Measurements from ENCODE around the gene GGA2. TPM values are rescaled to one million over a fixed set of nuclear protein-coding genes. Genes with fewer than 3 reads are reported as not detected.

GGA2 gene, protein sequence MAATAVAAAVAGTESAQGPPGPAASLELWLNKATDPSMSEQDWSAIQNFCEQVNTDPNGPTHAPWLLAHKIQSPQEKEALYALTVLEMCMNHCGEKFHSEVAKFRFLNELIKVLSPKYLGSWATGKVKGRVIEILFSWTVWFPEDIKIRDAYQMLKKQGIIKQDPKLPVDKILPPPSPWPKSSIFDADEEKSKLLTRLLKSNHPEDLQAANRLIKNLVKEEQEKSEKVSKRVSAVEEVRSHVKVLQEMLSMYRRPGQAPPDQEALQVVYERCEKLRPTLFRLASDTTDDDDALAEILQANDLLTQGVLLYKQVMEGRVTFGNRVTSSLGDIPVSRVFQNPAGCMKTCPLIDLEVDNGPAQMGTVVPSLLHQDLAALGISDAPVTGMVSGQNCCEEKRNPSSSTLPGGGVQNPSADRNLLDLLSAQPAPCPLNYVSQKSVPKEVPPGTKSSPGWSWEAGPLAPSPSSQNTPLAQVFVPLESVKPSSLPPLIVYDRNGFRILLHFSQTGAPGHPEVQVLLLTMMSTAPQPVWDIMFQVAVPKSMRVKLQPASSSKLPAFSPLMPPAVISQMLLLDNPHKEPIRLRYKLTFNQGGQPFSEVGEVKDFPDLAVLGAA
- 10 to 100 TPM; 37.9 to 62.6 (median 47.6) TPM for total RNA-seq
- long read RNA-seq, donor 1, full-length matches to known transcripts: 28 of 44 reads
- long read RNA-seq, donor 1, partial matches to known transcripts: 7 of 44 reads
- long read RNA-seq, donor 1, other reads (novel, unspliced or antisense): 9 of 44 reads
- long read RNA-seq, donor 2, full-length matches to known transcripts: 1 of 2 reads
- long read RNA-seq, donor 2, partial matches to known transcripts: 1 of 2 reads
- long read RNA-seq, donor 2, other reads (novel, unspliced or antisense): 0 of 2 reads

DNA sequence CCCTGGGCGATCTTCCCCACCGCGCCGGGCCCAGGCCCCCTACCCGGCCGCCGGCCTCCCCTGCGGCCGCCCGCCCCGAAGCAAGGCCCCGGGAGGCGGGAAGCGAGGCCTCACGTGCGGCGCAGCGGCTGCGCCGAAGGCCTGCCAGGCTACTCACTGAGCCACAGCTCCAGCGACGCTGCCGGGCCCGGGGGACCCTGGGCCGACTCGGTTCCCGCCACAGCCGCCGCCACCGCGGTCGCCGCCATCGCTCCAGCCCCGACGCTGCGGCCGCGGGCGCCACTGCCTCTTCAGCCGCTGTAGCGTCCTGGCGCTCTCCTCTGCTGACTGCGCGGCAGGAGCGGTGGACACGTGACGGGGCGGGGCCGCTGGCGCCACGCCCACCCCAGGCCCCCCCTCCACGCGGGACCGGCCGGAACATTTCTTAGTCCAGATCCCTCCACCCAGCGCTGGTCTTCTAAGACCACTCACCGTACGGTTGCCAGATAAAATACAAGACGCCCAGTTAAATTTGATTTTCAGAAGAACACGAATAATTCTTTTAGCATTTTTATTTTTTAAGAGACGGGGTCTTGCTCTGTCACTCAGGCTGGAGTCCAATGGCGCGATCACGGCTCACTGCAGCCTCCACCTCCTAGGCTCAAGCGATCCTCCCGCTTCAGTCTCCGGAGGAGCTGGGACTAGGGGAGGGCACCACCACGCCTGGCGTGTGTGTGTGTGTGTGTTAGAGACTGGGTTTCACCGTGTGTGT lies at the start of gene GGA2:
Gene GGA2 (minus strand): TSS at position 331 of the 751 bp plus-strand sequence. CDS start 83 bp downstream, at position 248.
- intact Hi-C loops (cut with DNase I, micrococcal nuclease): no loop called here
- Histone ChIP-seq H3K9me3 (no peaks in the 10 kb centered on the region), H3K36me3 (ENCODE audit: low read depth) (no peaks in the 10 kb centered on the region), H3K4me1 (ENCODE audit: low read depth) (peaks cover 13% of the 10 kb centered on the region), H3K4me3 (peak within 1 kb of the TSS; percentile 81)
- ATAC-seq (peak; percentile 96), DNase-seq (peak; percentile 86 to 89 (median 88))
- TF ChIP-seq, protein P1, sequence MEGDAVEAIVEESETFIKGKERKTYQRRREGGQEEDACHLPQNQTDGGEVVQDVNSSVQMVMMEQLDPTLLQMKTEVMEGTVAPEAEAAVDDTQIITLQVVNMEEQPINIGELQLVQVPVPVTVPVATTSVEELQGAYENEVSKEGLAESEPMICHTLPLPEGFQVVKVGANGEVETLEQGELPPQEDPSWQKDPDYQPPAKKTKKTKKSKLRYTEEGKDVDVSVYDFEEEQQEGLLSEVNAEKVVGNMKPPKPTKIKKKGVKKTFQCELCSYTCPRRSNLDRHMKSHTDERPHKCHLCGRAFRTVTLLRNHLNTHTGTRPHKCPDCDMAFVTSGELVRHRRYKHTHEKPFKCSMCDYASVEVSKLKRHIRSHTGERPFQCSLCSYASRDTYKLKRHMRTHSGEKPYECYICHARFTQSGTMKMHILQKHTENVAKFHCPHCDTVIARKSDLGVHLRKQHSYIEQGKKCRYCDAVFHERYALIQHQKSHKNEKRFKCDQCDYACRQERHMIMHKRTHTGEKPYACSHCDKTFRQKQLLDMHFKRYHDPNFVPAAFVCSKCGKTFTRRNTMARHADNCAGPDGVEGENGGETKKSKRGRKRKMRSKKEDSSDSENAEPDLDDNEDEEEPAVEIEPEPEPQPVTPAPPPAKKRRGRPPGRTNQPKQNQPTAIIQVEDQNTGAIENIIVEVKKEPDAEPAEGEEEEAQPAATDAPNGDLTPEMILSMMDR (IDR thresholded peaks at IDR 0.05): no peak

DNA sequence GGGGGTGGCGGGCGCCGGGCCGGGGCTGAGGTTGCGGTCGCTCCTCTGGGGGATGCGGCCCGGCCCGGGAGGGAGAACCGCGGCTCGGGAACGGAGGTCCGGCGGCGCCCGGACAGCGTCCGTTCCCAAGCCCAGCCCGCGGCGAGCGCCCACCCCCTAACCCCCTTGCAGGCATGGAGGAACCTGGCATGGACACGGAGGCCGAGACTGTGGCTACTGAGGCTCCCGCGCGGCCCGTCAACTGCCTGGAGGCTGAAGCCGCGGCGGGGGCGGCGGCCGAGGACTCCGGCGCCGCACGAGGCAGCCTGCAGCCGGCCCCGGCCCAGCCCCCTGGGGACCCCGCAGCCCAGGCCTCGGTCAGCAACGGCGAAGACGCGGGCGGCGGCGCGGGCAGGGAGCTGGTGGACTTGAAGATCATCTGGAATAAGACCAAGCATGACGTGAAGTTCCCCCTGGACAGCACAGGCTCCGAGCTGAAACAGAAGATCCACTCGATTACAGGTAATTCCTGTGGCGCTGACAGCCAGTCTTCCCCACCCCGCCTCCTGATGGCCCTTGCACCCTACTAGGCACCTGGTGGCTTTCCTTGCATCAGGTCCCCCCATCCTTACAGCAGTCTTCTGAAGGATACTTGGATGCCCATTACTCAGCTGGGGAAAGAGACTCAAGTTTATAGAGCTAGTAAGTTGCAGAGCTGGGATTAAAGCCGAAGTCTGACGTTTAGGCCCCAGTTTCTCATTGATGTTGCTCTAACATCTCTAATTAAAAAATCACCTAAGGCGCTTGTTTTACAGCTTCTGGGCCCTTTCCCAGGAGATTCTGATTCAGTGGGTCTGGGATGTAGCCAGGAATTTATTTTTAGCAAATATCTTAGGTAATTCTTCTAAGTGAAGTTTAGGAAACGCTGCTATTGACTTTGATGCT lies 47.7 kb upstream of the GGA2 start:
- H3K4me3 ChIP-seq: peak overlapping the region; percentile 98
- DNase-seq (peak in 1 of 3 donors; percentile 32), ATAC-seq (peak; percentile 15)
- no peaks in the 10 kb centered on the region for H3K9me3 ChIP-seq
- peaks cover 9% of the 10 kb centered on the region for H3K4me1 ChIP-seq (ENCODE audit: low read depth)
- H3K36me3 ChIP-seq (ENCODE audit: low read depth): peaks cover 4% of the 10 kb centered on the region
- TF ChIP-seq, protein P1 (IDR thresholded peaks at IDR 0.05): no peak
- intact Hi-C loops (cut with DNase I, micrococcal nuclease): no loop called here

DNA sequence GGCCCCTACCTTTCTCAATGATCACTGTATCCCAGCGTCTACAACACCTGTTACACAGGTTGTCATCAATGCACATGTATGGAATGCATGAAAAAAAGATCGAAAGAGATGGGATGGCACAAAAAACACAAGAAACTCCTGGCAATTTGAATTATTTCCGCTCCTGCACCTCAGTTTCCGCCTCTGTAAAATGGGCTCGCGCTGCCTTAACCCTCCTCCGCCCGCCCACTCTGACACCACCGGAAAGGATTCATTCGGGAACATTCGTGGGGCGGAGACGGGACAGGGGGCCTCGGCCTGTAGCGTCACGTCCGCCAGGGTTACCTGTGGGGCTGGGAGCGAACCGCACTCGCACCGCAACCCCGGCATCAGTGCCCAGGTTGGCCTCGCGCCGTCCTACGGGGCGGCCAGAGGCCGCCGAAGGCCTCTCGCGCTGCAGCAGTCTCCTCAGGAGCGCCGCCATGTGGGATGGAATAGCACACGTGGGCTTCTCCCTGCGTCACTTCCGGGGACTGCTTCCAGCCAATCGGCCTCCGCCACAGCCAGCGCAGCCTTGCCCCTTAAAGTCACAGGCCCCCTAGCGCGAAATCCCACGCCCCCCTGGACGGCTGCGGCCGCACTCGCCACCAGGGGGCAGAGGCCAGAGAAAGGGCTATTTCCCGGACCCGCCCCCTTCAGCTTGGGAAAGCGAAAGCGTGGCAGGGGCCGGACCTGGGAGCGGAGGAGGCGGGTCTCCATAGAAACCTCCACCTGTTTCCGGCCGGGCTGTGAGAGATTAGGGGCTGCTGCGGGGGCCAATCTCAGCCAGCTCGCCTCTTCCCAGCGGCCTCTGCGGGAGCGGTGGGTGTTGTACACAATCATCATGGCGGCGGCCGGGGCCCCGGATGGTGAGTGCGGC lies 46.8 kb upstream of the GGA2 start, which contains the start of the genes EARS2 and UBFD1:
Gene EARS2 (minus strand): TSS at position 470 of the 898 bp plus-strand sequence. CDS start 7 bp downstream, at position 463.
Gene UBFD1 (plus strand): TSS at position 847 of the 898 bp plus-strand sequence. CDS start 16 bp downstream, at position 863.
- no peaks in the 10 kb centered on the region for H3K9me3 ChIP-seq
- intact Hi-C loops (cut with DNase I, micrococcal nuclease): no loop called here
- TF ChIP-seq, protein P1 (IDR thresholded peaks at IDR 0.05): peak; percentile 98
- peaks cover 9% of the 10 kb centered on the region for H3K4me1 ChIP-seq (ENCODE audit: low read depth)
- H3K4me3 ChIP-seq: peak within 1 kb of the TSS; percentile 98
- peak; percentile 98 to 100 (median 99) for DNase-seq
- peak; percentile 97 for ATAC-seq
- H3K36me3 ChIP-seq (ENCODE audit: low read depth): peaks cover 4% of the 10 kb centered on the region

DNA sequence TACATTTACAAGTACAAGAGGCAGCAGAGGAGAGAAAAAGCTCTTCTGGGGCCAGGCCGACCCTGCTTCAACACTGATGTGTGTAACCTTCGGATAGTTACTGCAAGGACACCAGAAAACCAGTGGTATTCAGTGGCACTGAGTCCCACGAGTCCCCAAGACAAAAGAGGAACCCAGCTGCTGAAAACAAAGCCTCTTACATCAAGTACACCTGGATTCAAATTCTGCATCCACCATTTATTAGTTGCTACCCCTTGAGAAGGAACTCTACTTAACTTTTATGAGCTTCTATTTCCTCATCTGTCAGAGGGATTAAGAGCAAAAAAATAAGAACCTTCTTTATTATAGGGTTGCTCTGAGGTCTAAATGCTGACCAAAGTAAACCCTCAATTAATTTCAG lies 44.2 kb upstream of the GGA2 start:
- ATAC-seq (no peak), DNase-seq (no peak)
- H3K4me1 ChIP-seq (ENCODE audit: low read depth): peaks cover 9% of the 10 kb centered on the region
- H3K9me3 ChIP-seq: no peaks in the 10 kb centered on the region
- H3K36me3 ChIP-seq (ENCODE audit: low read depth): peaks cover 7% of the 10 kb centered on the region
- no peak overlapping the region for H3K4me3 ChIP-seq
- TF ChIP-seq, protein P1 (IDR thresholded peaks at IDR 0.05): no peak
- intact Hi-C loops (cut with DNase I, micrococcal nuclease): no loop called here

Measured in mucosa of descending colon (tissue), 3 donors.